ENCODE results near the gene SLC4A1AP. TPM values are rescaled to one million over a fixed set of nuclear protein-coding genes. Genes with fewer than 3 reads are reported as not detected.

The SLC4A1AP gene
- total and polyA plus RNA-seq, 9 of the 15 experiments (the other 6 are each of a cell fraction or from before 2014, with no cell fraction given) = 8.1 to 40.5 (median 35.3) TPM

DNA sequence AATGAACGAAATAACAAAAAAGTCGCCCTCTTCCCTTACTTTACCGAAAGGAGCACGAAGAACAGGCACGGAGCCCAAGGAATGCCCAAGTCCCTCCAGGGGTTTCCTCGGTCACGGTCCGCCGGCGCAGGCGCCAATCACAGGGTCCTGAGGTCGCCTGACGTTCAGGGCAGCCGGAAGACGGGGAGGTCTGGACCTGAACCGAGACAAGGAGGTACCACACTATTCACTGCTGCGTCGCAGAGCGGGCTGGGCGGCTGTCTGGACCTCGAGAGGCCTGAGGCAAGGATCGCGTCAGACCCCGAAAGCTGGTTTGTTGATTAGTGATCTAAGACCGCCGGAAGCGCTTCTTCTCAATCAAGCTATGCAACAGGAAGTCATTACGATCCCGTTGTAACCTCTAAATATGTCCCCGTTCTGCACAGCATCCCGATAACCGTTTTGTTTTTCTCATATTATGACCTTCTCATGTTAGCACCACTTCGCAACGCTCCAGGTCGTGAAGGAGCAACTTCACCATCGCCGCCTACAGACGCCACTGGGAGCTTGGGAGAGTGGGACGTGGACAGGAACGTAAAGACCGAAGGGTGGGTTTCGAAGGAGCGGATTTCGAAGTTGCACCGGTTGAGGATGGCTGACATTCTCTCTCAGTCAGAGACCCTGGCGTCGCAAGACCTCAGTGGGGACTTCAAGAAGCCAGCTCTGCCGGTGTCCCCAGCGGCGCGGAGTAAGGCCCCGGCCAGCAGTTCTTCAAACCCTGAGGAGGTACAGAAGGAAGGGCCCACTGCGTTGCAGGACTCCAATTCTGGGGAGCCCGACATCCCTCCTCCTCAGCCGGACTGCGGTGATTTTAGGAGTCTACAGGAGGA, at the start of gene SLC4A1AP, which contains the start of gene SUPT7L (continued):
- peak; percentile 85 for TF ChIP-seq NKRF (IDR thresholded peaks at IDR 0.05; ENCODE audit: borderline replicate concordance)
- TF ChIP-seq ZBTB34 (CRISPR knock-in tag; IDR thresholded peaks at IDR 0.05) = no peak
- TF ChIP-seq ZFX (CRISPR knock-in tag; IDR thresholded peaks at IDR 0.05) = peak; percentile 54
- TF ChIP-seq SMARCB1 (IDR thresholded peaks at IDR 0.05; ENCODE audit: insufficient read length, low read depth) = no peak
- TF ChIP-seq SMARCC2 (IDR thresholded peaks at IDR 0.05; ENCODE audit: low read depth) = no peak

DNA sequence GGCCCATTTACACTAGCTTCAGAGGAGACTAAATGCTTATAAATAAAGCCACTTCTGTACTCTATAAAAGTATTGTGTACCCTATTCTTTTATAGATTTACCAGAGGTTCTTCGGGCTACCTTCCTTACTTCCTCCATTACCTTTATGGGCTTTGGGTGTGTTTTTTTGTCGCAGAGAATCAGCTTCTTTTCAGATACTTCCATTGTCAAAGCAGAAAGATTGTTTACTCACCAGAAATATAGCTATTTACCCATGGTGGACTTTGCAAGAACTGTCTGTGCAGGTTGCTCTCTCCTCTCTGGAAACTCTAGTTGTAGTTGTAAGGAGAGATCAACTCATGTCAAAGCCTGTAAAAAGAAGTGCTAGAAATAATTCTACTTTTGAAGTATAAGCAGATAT, 49.7 kb upstream of the SLC4A1AP start:
- no peaks in the 10 kb centered on the region for H3K9me1 ChIP-seq (ENCODE audit: control insufficient read depth, insufficient read depth, low read length)
- peaks cover 81% of the 10 kb centered on the region for H3K36me3 ChIP-seq (ENCODE audit: control insufficient read depth, insufficient read depth, low read length)
- no peak for FAIRE-seq
- in situ Hi-C loops (cut with MboI) = no loop called here
- ChIA-PET CTCF (ENCODE audit: low intra/inter-chr PET ratio) (no interaction called here), POLR2A (interaction anchor here (0.6 to 1.2 kb wide), 5 partner anchors 15 to 332 kb away, joined by 3 read pairs; partner anchors contain the start of genes CCDC121, GPN1 and TRIM54)
- H3K79me2 ChIP-seq (ENCODE audit: control insufficient read depth, insufficient read depth, low read length) = peaks cover 2% of the 10 kb centered on the region; the same call in 2 of the 3 replicates
- H3K4me1 ChIP-seq (replicated peaks in 1 of 2; ENCODE audit: control insufficient read depth in 2 of 2, insufficient read depth in 2 of 2, low read length in 2 of 2) = no peaks in the 10 kb centered on the region
- no peak for ATAC-seq
- H3K9me3 ChIP-seq (replicated peaks; ENCODE audit: control insufficient read depth, insufficient read depth, low read depth, low read length) = no peaks in the 10 kb centered on the region
- no TSS peak for BruUV-seq (replicated peaks)
- 89% methylated on average over 2 of the region's 2 CpGs for WGBS (ENCODE audit: insufficient coverage, low coverage, missing lambda C conversion rate)
- DNase-seq (ENCODE audit: extremely low read depth in 1 of 4, low spot score in 3 of 4) = no peak
- intact Hi-C loops (cut with micrococcal nuclease) = no loop called here
- H3K27me3 ChIP-seq (ENCODE audit: control insufficient read depth in 2 of 2, insufficient read depth in 2 of 2, low read length in 2 of 2) = no peaks in the 10 kb centered on the region
- H2AFZ ChIP-seq (ENCODE audit: low read depth, low read length) = no peak overlapping the region
- no peak overlapping the region for H3K4me3 ChIP-seq
- H3K27ac ChIP-seq (ENCODE audit: extremely low read depth, low read depth, low read length) = no peak overlapping the region
- H3K9ac ChIP-seq (ENCODE audit: insufficient read depth in 1 of 2, low read depth in 2 of 2, low read length in 2 of 2) = no peak overlapping the region
- H3K4me2 ChIP-seq (ENCODE audit: insufficient read depth, low read length) = no peak overlapping the region
- H4K20me1 ChIP-seq (replicated peaks; ENCODE audit: control insufficient read depth, insufficient read depth, low read length) = no peaks in the 10 kb centered on the region
- TF ChIP-seq, protein P1, sequence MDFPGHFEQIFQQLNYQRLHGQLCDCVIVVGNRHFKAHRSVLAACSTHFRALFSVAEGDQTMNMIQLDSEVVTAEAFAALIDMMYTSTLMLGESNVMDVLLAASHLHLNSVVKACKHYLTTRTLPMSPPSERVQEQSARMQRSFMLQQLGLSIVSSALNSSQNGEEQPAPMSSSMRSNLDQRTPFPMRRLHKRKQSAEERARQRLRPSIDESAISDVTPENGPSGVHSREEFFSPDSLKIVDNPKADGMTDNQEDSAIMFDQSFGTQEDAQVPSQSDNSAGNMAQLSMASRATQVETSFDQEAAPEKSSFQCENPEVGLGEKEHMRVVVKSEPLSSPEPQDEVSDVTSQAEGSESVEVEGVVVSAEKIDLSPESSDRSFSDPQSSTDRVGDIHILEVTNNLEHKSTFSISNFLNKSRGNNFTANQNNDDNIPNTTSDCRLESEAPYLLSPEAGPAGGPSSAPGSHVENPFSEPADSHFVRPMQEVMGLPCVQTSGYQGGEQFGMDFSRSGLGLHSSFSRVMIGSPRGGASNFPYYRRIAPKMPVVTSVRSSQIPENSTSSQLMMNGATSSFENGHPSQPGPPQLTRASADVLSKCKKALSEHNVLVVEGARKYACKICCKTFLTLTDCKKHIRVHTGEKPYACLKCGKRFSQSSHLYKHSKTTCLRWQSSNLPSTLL (IDR thresholded peaks at IDR 0.05) = no peak
- TF ChIP-seq, protein P2, sequence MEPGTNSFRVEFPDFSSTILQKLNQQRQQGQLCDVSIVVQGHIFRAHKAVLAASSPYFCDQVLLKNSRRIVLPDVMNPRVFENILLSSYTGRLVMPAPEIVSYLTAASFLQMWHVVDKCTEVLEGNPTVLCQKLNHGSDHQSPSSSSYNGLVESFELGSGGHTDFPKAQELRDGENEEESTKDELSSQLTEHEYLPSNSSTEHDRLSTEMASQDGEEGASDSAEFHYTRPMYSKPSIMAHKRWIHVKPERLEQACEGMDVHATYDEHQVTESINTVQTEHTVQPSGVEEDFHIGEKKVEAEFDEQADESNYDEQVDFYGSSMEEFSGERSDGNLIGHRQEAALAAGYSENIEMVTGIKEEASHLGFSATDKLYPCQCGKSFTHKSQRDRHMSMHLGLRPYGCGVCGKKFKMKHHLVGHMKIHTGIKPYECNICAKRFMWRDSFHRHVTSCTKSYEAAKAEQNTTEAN (CRISPR knock-in tag; IDR thresholded peaks at IDR 0.05) = no peak
- TF ChIP-seq ZNF239 (CRISPR knock-in tag; IDR thresholded peaks at IDR 0.05) (no peak), RUNX1 (IDR thresholded peaks at IDR 0.05; ENCODE audit: low read depth) (no peak), SRF (CRISPR knock-in tag; IDR thresholded peaks at IDR 0.05) (no peak), IRF9 (tag; IDR thresholded peaks at IDR 0.05) (no peak), BRD9 (IDR thresholded peaks at IDR 0.05; ENCODE audit: low read depth, partially characterized antibody) (no peak)
